GM12878 (cell line): Measurements from ENCODE around the gene DENR. TPM values are rescaled to one million over a fixed set of nuclear protein-coding genes. Genes with fewer than 3 reads are reported as not detected.

ENCODE experiments used
- ATF7 ChIP-seq: fragments of 450-650 bp; IDR thresholded peaks from 2 replicates; pipeline ENCODE4 v1.6.1; 2016; ENCODE audit warnings: low read depth, mild to moderate bottlenecking
- CBFB ChIP-seq: IDR thresholded peaks from 2 replicates; pipeline ENCODE4 v1.6.1; 2016; ENCODE audit warnings: antibody characterized with exemption, low read depth
- DPF2 ChIP-seq: fragments of 450-650 bp; IDR thresholded peaks from 2 replicates; pipeline ENCODE4 v1.6.1; 2017; ENCODE audit warnings: mild to moderate bottlenecking
- EP300 ChIP-seq, 2 experiments: fragments of 150-350 bp in 1 of 2; IDR thresholded peaks; 2 replicates each; pipeline ENCODE4 v1.6.1; 2011 to 2012; ENCODE audit warnings: low read depth in 2 of 2, low read length in 2 of 2, borderline replicate concordance in 1 of 2, improper control_type of control experiment in 1 of 2, inconsistent platforms in 1 of 2; ENCODE audit not compliant: control insufficient read depth in 1 of 2
- EZH2 ChIP-seq: IDR thresholded peaks from 2 replicates; pipeline ENCODE4 v1.6.1; 2012; ENCODE audit warnings: low read depth, mild to moderate bottlenecking, control low read depth, inconsistent platforms, low read length, borderline replicate concordance; ENCODE audit not compliant: control insufficient read depth
- GATAD2B ChIP-seq: fragments of 450-650 bp; conservative IDR thresholded peaks from 2 replicates; pipeline ENCODE4 v1.6.1; 2017; ENCODE audit warnings: low read depth, mild to moderate bottlenecking, moderate library complexity
- IKZF2 ChIP-seq, 2 experiments: fragments of 450-650 bp; IDR thresholded peaks; 2 replicates each; pipeline ENCODE4 v1.6.1; 2017; ENCODE audit warnings: mild to moderate bottlenecking in 2 of 2, moderate library complexity in 2 of 2
- KDM1A ChIP-seq: fragments of 200-600 bp; sonication (generic); IDR thresholded peaks from 2 replicates; pipeline ENCODE4 v1.6.1; 2016; ENCODE audit warnings: borderline replicate concordance
- NBN ChIP-seq: fragments of 450-650 bp; IDR thresholded peaks from 2 replicates; pipeline ENCODE4 v1.6.1; 2016
- NFXL1 ChIP-seq: fragments of 450-650 bp; IDR thresholded peaks from 2 replicates; pipeline ENCODE4 v1.6.1; 2017; ENCODE audit warnings: antibody characterized with exemption, mild to moderate bottlenecking, borderline replicate concordance
- NFYA ChIP-seq: IDR thresholded peaks from 2 replicates; pipeline ENCODE4 v1.6.1; 2011; ENCODE audit warnings: low read depth, mild to moderate bottlenecking, low read length, improper control_type of control experiment, borderline replicate concordance
- NR2C1 ChIP-seq: fragments of 450-650 bp; IDR thresholded peaks from 2 replicates; pipeline ENCODE4 v1.6.1; 2017; ENCODE audit warnings: antibody characterized with exemption, mild to moderate bottlenecking, moderate library complexity
- PAX5 ChIP-seq: IDR thresholded peaks from 2 replicates; pipeline ENCODE4 v1.6.1; 2011; ENCODE audit warnings: low read depth, low read length, borderline replicate concordance
- PML ChIP-seq: IDR thresholded peaks from 2 replicates; pipeline ENCODE4 v1.6.1; 2012; ENCODE audit warnings: low read length, inconsistent platforms
- RB1 ChIP-seq: fragments of 450-650 bp; formaldehyde crosslinking; IDR thresholded peaks from 2 replicates; pipeline ENCODE4 v1.6.1; 2017; ENCODE audit warnings: mild to moderate bottlenecking, borderline replicate concordance
- SMARCA5 ChIP-seq: fragments of 450-650 bp; IDR thresholded peaks from 2 replicates; pipeline ENCODE4 v1.6.1; 2017; ENCODE audit warnings: mild to moderate bottlenecking
- SPI1 ChIP-seq: IDR thresholded peaks from 2 replicates; pipeline ENCODE4 v1.6.1; 2011; ENCODE audit warnings: low read depth, mild to moderate bottlenecking, low read length, moderate library complexity, borderline replicate concordance; ENCODE audit not compliant: insufficient read depth
- SRF ChIP-seq, 2 experiments: IDR thresholded peaks; 2 replicates each; pipeline ENCODE4 v1.6.1; 2011; ENCODE audit warnings: low read depth in 2 of 2, low read length in 2 of 2, mild to moderate bottlenecking in 1 of 2, moderate library complexity in 1 of 2
- ZNF384 ChIP-seq: IDR thresholded peaks from 2 replicates; pipeline ENCODE4 v1.6.1; 2012; ENCODE audit warnings: low read depth, mild to moderate bottlenecking, low read length, improper control_type of control experiment, borderline replicate concordance
- polyA plus RNA-seq, 11 experiments: library from polyadenylated mRNA; depleted of rRNA in 4 of 11; unstranded in 6 of 11; stranded (reverse) in 5 of 11; fragments of >200 nt; fragmentation: Nextera tagmentation in 4 of 11; fragmentation: Illumina TruSeq in 1 of 11; extraction: Ambion mirVana in 4 of 11; extraction: Trizol in 1 of 11; gene quantifications; 1 replicate in 1 of 11; 2 replicates in 10 of 11; pipeline versions ENCODE4 v1.2.1 to v1.2.3, GENCODE V29; 2011 to 2016; ENCODE audit warnings: inconsistent platforms in 2 of 11, missing spikeins in 2 of 11, low read depth in 1 of 11
- total RNA-seq, 4 experiments: library from RNA; depleted of rRNA in 3 of 4; stranded (reverse); fragments of >200 nt in 3 of 4; fragmentation: Illumina TruSeq in 1 of 4; extraction: Trizol in 1 of 4; gene quantifications; 2 replicates each; pipeline versions ENCODE4 v1.2.1 to v1.2.3, GENCODE V29; 2013 to 2021
- TF ChIP-seq, protein P1 (sequence below): fragments of 450-650 bp; IDR thresholded peaks from 2 replicates; pipeline ENCODE4 v1.6.1; 2018; ENCODE audit warnings: mild to moderate bottlenecking, low read depth, moderate library complexity; ENCODE audit not compliant: partially characterized antibody
- TF ChIP-seq, protein P2 (sequence below): fragments of 450-650 bp; formaldehyde crosslinking; IDR thresholded peaks from 2 replicates; pipeline ENCODE4 v1.5.0; 2022; ENCODE audit warnings: mild to moderate bottlenecking, missing genetic modification characterization
- TF ChIP-seq, protein P3 (sequence below): IDR thresholded peaks from 2 replicates; pipeline ENCODE4 v1.6.1; 2012; ENCODE audit warnings: low read depth, low read length, improper control_type of control experiment
- TF ChIP-seq, protein P4 (sequence below), 3 experiments: IDR thresholded peaks in 2 of 3; conservative IDR thresholded peaks in 1 of 3; 2 replicates each; pipeline ENCODE4 v1.5.1; 2011; ENCODE audit warnings: low read depth in 3 of 3, low read length in 3 of 3, mild to moderate bottlenecking in 3 of 3, control low read depth in 2 of 3, moderate library complexity in 2 of 3, inconsistent platforms in 1 of 3, mixed read lengths in 1 of 3; ENCODE audit not compliant: control insufficient read depth in 2 of 3, insufficient read depth in 1 of 3; ENCODE audit errors: extremely low read depth in 1 of 3

DENR gene
- total and polyA plus RNA-seq, 10 of the 15 experiments (the other 5 are each of a cell fraction or from before 2014, with no cell fraction given), result 29.4 to 97.7 (median 58.3) TPM

DNA sequence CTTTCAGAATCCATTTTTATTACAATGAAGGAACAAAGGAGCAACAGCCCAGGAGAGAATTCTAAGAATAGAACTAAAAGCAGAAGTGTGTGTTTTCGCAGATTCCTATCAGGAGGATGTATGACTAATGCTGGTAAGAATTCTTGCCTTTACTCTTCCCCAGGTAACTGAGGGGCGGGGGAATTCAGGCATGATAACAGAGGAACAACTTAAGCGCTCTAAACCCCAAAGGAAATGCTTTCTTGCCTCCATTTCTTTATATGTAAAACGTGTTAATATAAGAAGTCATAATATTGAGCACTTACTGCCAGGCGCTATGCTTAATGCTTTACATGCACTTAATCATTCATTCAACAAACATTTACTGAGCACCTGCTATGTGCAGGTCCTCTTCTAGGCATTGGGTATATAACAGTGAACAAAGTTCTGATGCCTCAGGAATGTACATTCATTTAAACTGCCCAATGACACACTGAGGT is 26.5 kb upstream of the DENR start (continued):
- no peak for TF ChIP-seq ZNF384
- peak; percentile 66 for TF ChIP-seq DPF2
- TF ChIP-seq ATF7, result 0 out of 2 replicates have a peak, but pooled peaks have one; percentile 38
- TF ChIP-seq, protein P1, sequence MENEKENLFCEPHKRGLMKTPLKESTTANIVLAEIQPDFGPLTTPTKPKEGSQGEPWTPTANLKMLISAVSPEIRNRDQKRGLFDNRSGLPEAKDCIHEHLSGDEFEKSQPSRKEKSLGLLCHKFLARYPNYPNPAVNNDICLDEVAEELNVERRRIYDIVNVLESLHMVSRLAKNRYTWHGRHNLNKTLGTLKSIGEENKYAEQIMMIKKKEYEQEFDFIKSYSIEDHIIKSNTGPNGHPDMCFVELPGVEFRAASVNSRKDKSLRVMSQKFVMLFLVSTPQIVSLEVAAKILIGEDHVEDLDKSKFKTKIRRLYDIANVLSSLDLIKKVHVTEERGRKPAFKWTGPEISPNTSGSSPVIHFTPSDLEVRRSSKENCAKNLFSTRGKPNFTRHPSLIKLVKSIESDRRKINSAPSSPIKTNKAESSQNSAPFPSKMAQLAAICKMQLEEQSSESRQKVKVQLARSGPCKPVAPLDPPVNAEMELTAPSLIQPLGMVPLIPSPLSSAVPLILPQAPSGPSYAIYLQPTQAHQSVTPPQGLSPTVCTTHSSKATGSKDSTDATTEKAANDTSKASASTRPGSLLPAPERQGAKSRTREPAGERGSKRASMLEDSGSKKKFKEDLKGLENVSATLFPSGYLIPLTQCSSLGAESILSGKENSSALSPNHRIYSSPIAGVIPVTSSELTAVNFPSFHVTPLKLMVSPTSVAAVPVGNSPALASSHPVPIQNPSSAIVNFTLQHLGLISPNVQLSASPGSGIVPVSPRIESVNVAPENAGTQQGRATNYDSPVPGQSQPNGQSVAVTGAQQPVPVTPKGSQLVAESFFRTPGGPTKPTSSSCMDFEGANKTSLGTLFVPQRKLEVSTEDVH, result no peak
- no peak for TF ChIP-seq KDM1A
- peak; percentile 31; the same call in 1 of the 2 replicates for TF ChIP-seq NBN
- TF ChIP-seq GATAD2B, result peak; percentile 65; the same call in 1 of the 2 replicates
- TF ChIP-seq, protein P2, sequence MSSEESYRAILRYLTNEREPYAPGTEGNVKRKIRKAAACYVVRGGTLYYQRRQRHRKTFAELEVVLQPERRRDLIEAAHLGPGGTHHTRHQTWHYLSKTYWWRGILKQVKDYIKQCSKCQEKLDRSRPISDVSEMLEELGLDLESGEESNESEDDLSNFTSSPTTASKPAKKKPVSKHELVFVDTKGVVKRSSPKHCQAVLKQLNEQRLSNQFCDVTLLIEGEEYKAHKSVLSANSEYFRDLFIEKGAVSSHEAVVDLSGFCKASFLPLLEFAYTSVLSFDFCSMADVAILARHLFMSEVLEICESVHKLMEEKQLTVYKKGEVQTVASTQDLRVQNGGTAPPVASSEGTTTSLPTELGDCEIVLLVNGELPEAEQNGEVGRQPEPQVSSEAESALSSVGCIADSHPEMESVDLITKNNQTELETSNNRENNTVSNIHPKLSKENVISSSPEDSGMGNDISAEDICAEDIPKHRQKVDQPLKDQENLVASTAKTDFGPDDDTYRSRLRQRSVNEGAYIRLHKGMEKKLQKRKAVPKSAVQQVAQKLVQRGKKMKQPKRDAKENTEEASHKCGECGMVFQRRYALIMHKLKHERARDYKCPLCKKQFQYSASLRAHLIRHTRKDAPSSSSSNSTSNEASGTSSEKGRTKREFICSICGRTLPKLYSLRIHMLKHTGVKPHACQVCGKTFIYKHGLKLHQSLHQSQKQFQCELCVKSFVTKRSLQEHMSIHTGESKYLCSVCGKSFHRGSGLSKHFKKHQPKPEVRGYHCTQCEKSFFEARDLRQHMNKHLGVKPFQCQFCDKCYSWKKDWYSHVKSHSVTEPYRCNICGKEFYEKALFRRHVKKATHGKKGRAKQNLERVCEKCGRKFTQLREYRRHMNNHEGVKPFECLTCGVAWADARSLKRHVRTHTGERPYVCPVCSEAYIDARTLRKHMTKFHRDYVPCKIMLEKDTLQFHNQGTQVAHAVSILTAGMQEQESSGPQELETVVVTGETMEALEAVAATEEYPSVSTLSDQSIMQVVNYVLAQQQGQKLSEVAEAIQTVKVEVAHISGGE (CRISPR knock-in tag), result no peak
- TF ChIP-seq EP300 (IDR thresholded peaks at IDR 0.05; ENCODE audit: borderline replicate concordance in 1 of 2, control insufficient read depth in 1 of 2, low read depth in 2 of 2, low read length in 2 of 2), result peak; percentile 9 to 73; a peak in 2 of 4 replicates
- no peak for TF ChIP-seq RB1
- peak; percentile 98 for TF ChIP-seq IKZF2 (IDR thresholded peaks at IDR 0.05)
- TF ChIP-seq SPI1, result peak; percentile 94
- no peak for TF ChIP-seq SRF (IDR thresholded peaks at IDR 0.05; ENCODE audit: low read depth in 2 of 2, low read length in 2 of 2)
- TF ChIP-seq, protein P3, sequence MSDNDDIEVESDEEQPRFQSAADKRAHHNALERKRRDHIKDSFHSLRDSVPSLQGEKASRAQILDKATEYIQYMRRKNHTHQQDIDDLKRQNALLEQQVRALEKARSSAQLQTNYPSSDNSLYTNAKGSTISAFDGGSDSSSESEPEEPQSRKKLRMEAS, result no peak
- TF ChIP-seq CBFB, result no peak
- no peak for TF ChIP-seq NFYA
- no peak for TF ChIP-seq NR2C1
- TF ChIP-seq PAX5, result 0 out of 2 replicates have a peak, but pooled peaks have one; percentile 19
- no peak for TF ChIP-seq PML
- no peak for TF ChIP-seq NFXL1
- peak; percentile 82 for TF ChIP-seq SMARCA5
- TF ChIP-seq, protein P4, sequence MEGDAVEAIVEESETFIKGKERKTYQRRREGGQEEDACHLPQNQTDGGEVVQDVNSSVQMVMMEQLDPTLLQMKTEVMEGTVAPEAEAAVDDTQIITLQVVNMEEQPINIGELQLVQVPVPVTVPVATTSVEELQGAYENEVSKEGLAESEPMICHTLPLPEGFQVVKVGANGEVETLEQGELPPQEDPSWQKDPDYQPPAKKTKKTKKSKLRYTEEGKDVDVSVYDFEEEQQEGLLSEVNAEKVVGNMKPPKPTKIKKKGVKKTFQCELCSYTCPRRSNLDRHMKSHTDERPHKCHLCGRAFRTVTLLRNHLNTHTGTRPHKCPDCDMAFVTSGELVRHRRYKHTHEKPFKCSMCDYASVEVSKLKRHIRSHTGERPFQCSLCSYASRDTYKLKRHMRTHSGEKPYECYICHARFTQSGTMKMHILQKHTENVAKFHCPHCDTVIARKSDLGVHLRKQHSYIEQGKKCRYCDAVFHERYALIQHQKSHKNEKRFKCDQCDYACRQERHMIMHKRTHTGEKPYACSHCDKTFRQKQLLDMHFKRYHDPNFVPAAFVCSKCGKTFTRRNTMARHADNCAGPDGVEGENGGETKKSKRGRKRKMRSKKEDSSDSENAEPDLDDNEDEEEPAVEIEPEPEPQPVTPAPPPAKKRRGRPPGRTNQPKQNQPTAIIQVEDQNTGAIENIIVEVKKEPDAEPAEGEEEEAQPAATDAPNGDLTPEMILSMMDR (IDR thresholded peaks at IDR 0.05 in 2 of 3, conservative IDR thresholded peaks at IDR 0.05 in 1 of 3; ENCODE audit: control insufficient read depth in 2 of 3, extremely low read depth in 1 of 3, insufficient read depth in 1 of 3, low read depth in 3 of 3, low read length in 3 of 3), result no peak
- no peak for TF ChIP-seq EZH2
